ENCODE results near the gene DAPL1. TPM values are rescaled to one million over a fixed set of nuclear protein-coding genes. Genes with fewer than 3 reads are reported as not detected.

DAPL1 gene
- total RNA-seq, 2 experiments from 2014 or later: not detected

- H3K36me3 Mint-ChIP-seq: no peaks in the 10 kb centered on the region
- DNase-seq: no peak
- H3K4me1 Mint-ChIP-seq: no peaks in the 10 kb centered on the region
- peaks cover 4% of the 10 kb centered on the region for H3K27me3 Mint-ChIP-seq
- no peak overlapping the region for H3K4me3 Mint-ChIP-seq
- H3K9me3 Mint-ChIP-seq: no peaks in the 10 kb centered on the region
- H3K27ac Mint-ChIP-seq: no peak overlapping the region
Observed at GRCh38 chr2:158772306-158773078, 22.6 kb upstream of the DAPL1 start.

DNA sequence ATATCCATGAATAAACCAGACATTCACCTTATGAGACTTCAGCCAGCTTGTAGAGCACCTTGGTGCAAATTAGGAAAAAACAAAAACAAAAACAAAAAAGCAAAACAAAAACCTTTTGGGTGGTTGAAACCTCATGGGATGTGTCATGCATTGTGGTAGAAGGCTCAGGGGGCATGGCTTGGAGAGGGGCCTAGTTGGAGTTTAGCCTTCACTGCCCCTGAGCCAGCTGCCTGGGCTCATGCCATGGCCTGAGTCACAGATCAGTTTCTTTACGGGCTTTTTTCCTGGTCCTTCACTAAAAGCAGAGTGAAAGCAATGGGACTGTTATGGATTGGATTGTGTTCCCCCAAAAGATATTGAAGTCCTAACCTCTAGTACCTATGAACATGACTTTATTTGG, 22.0 kb upstream of the DAPL1 start:
- Mint-ChIP-seq H3K27ac (no peak overlapping the region), H3K4me3 (no peak overlapping the region), H3K9me3 (no peaks in the 10 kb centered on the region), H3K4me1 (no peaks in the 10 kb centered on the region), H3K36me3 (no peaks in the 10 kb centered on the region), H3K27me3 (peaks cover 4% of the 10 kb centered on the region)
- no peak for DNase-seq

DNA sequence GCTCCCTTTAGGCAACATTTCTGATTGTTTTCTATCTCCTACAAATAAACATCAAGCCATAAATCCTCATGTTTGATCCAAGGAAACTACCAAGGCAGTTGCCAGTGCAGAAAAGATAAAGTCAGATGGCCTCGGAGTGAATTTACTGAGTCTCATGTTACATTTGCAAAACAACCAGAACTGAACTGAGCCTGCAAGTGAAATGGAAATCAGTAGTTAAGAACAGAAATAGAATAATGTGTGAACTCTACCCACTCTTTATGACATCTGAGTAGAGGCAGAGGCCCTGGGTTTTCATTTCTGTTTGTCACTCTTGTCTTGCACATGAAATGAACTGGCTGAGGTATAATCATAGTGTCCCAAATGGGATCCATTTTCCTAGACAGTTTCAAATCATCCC, 20.4 kb upstream of the DAPL1 start:
- DNase-seq: no peak
- no peaks in the 10 kb centered on the region for H3K36me3 Mint-ChIP-seq
- H3K27ac Mint-ChIP-seq: no peak overlapping the region
- H3K27me3 Mint-ChIP-seq: peaks cover 4% of the 10 kb centered on the region
- H3K4me3 Mint-ChIP-seq: no peak overlapping the region
- H3K4me1 Mint-ChIP-seq: no peaks in the 10 kb centered on the region
- H3K9me3 Mint-ChIP-seq: no peaks in the 10 kb centered on the region

GRCh38 chr2:158775273-158776027, 19.7 kb upstream of the DAPL1 start:
- Mint-ChIP-seq H3K4me3 (no peak overlapping the region), H3K9me3 (no peaks in the 10 kb centered on the region), H3K27ac (no peak overlapping the region), H3K36me3 (no peaks in the 10 kb centered on the region), H3K4me1 (no peaks in the 10 kb centered on the region), H3K27me3 (peaks cover 4% of the 10 kb centered on the region)
- DNase-seq: no peak

- no peak overlapping the region for H3K27ac Mint-ChIP-seq
- no peak overlapping the region for H3K4me3 Mint-ChIP-seq
- H3K4me1 Mint-ChIP-seq: no peaks in the 10 kb centered on the region
- no peak for DNase-seq
- H3K36me3 Mint-ChIP-seq: no peaks in the 10 kb centered on the region
- H3K9me3 Mint-ChIP-seq: no peaks in the 10 kb centered on the region
- no peaks in the 10 kb centered on the region for H3K27me3 Mint-ChIP-seq
Observed at GRCh38 chr2:158776231-158776630, 18.9 kb upstream of the DAPL1 start.

DNA sequence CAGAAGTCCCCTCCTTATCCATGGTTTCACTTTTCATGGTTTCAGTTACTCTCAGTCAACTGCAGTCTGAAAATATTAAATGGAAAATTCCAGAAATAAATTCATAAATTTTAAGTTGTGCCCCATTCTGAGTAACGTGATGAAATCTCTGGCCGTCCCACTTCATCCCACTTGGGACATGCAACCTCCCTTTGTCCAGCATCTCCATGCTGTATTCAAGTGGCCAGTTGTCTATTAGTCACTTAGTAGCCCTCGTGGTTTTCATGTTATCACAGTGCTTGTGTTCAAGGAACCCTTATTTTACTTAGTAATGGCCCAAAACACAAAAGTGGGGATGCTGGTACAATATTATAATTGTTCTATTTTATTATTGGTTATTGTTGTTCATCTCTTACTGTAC, 18.0 kb upstream of the DAPL1 start:
- no peaks in the 10 kb centered on the region for H3K9me3 Mint-ChIP-seq
- no peak overlapping the region for H3K27ac Mint-ChIP-seq
- H3K27me3 Mint-ChIP-seq: no peaks in the 10 kb centered on the region
- no peak for DNase-seq
- no peaks in the 10 kb centered on the region for H3K4me1 Mint-ChIP-seq
- H3K4me3 Mint-ChIP-seq: no peak overlapping the region
- H3K36me3 Mint-ChIP-seq: no peaks in the 10 kb centered on the region

DNA sequence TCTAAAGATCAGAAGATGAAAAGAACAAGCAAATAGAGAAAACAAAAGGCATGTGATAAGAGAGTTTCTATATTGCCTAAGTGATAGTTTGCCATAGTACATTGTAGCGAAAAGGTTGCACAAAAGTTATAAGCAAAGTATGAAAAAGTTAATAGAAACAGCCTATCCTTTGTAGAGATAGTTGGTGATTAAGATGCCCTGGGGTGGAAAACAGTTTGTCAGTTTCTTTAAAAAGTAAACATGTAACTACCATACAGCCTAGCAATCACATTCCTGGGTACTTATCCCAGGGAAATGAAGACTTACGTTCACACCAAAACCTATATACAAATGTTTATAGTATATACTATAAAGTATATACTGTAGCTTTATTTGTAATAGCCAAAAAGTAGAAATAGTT, 16.9 kb upstream of the DAPL1 start:
- Mint-ChIP-seq H3K36me3 (no peaks in the 10 kb centered on the region), H3K27ac (no peak overlapping the region), H3K9me3 (no peaks in the 10 kb centered on the region), H3K27me3 (peaks cover 4% of the 10 kb centered on the region), H3K4me1 (no peaks in the 10 kb centered on the region), H3K4me3 (no peak overlapping the region)
- no peak for DNase-seq

DNA sequence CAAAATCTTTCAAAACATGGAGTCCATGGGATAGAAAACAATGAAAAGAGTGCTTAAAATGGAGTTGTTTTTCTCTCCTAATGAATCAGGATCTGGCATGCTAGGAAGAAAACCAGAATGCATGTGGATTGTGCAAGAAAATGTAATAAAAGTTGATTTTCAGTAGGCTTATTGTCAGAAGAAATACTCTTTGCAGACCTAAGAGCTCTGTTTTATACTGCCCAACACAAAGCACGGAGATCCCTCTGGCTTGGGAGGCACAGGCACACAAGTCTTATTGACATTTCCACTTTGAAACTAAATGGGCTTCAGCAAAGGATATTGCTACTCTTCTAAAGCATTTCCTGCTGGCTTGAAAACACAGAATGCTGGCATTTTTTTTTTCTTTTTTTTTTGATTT, 15.5 kb upstream of the DAPL1 start:
- Mint-ChIP-seq H3K36me3 (no peaks in the 10 kb centered on the region), H3K9me3 (no peaks in the 10 kb centered on the region), H3K27ac (no peak overlapping the region), H3K4me3 (no peak overlapping the region), H3K4me1 (no peaks in the 10 kb centered on the region), H3K27me3 (peaks cover 12% of the 10 kb centered on the region)
- no peak for DNase-seq

GRCh38 chr2:158781353-158781961, 13.7 kb upstream of the DAPL1 start:
- H3K27ac Mint-ChIP-seq: no peak overlapping the region
- H3K36me3 Mint-ChIP-seq: no peaks in the 10 kb centered on the region

GRCh38 chr2:158782136-158782535, 13.0 kb upstream of the DAPL1 start:
- Mint-ChIP-seq H3K4me3 (no peak overlapping the region), H3K9me3 (no peaks in the 10 kb centered on the region)

More at GRCh38 chr2:158781353-158781961, 13.7 kb upstream of the DAPL1 start:
- peaks cover 12% of the 10 kb centered on the region for H3K27me3 Mint-ChIP-seq
- no peaks in the 10 kb centered on the region for H3K9me3 Mint-ChIP-seq
- no peak overlapping the region for H3K4me3 Mint-ChIP-seq
- no peaks in the 10 kb centered on the region for H3K4me1 Mint-ChIP-seq
- DNase-seq: no peak

DNA sequence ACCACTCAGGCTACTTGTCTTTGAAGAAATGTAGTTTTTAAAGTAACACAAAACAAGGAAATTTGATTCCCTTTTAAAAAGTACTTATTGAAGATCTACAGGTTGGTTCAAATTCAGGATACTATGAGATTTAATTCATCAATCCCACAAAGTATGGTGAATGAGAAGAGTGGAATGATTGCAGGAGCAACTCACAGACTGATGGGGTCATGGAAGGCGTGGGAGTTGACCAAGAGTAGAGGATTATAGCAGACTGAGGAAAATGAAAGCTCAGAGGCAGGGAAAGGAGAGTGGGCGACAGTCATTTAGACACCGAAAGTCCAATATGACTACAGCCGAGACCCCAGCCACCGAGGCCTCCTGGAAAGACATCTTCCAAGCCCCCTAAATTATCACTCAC, 12.5 kb upstream of the DAPL1 start:
- no peak for DNase-seq
- Mint-ChIP-seq H3K27me3 (peaks cover 12% of the 10 kb centered on the region), H3K4me3 (no peak overlapping the region), H3K9me3 (no peaks in the 10 kb centered on the region), H3K4me1 (no peaks in the 10 kb centered on the region), H3K27ac (no peak overlapping the region), H3K36me3 (no peaks in the 10 kb centered on the region)

More at GRCh38 chr2:158782136-158782535, 13.0 kb upstream of the DAPL1 start:
- no peaks in the 10 kb centered on the region for H3K36me3 Mint-ChIP-seq
- peaks cover 12% of the 10 kb centered on the region for H3K27me3 Mint-ChIP-seq
- DNase-seq: no peak
- no peak overlapping the region for H3K27ac Mint-ChIP-seq
- H3K4me1 Mint-ChIP-seq: no peaks in the 10 kb centered on the region

- Mint-ChIP-seq H3K4me1 (no peaks in the 10 kb centered on the region), H3K27me3 (peaks cover 12% of the 10 kb centered on the region), H3K27ac (no peak overlapping the region), H3K9me3 (no peaks in the 10 kb centered on the region), H3K36me3 (no peaks in the 10 kb centered on the region), H3K4me3 (no peak overlapping the region)
- DNase-seq: no peak
Observed at GRCh38 chr2:158783923-158784322, 11.2 kb upstream of the DAPL1 start.

DNA sequence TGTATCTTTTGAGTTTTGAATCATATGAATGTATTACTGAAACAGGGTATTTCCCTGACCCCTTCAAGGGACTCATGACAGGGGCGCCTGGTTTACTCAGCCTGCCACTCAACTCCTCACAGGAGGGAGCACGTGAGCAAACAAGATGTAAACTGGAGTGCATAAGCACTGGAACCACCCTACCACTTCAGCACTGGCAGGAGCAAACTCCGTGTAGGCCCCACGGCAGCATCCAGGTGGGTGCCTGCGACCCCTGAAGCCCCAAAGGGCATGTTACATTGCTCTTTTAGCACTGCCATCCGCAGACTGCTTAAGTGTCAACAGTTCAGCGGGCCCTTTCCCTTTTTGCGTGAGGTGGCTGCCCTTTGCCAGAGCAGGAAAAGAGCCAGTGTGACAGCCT, 8.2 kb upstream of the DAPL1 start:
- Mint-ChIP-seq H3K4me3 (no peak overlapping the region), H3K4me1 (no peaks in the 10 kb centered on the region), H3K9me3 (no peaks in the 10 kb centered on the region), H3K27me3 (peaks cover 12% of the 10 kb centered on the region), H3K27ac (no peak overlapping the region), H3K36me3 (no peaks in the 10 kb centered on the region)
- DNase-seq: no peak

- H3K4me1 Mint-ChIP-seq: no peaks in the 10 kb centered on the region
- H3K36me3 Mint-ChIP-seq: no peaks in the 10 kb centered on the region
- no peak overlapping the region for H3K4me3 Mint-ChIP-seq
- H3K27ac Mint-ChIP-seq: no peak overlapping the region
- no peaks in the 10 kb centered on the region for H3K9me3 Mint-ChIP-seq
- peaks cover 5% of the 10 kb centered on the region for H3K27me3 Mint-ChIP-seq
- DNase-seq: no peak
Observed at GRCh38 chr2:158788951-158789350, 6.2 kb upstream of the DAPL1 start.

- Mint-ChIP-seq H3K4me3 (no peak overlapping the region), H3K9me3 (no peaks in the 10 kb centered on the region), H3K4me1 (peaks cover 7% of the 10 kb centered on the region), H3K36me3 (no peaks in the 10 kb centered on the region), H3K27me3 (peaks cover 24% of the 10 kb centered on the region), H3K27ac (no peak overlapping the region)
- DNase-seq: no peak
Observed at GRCh38 chr2:158796652-158797051, 1.5 kb downstream of the DAPL1 start.
